ENCODE data around the gene VAT1L.

DNA sequence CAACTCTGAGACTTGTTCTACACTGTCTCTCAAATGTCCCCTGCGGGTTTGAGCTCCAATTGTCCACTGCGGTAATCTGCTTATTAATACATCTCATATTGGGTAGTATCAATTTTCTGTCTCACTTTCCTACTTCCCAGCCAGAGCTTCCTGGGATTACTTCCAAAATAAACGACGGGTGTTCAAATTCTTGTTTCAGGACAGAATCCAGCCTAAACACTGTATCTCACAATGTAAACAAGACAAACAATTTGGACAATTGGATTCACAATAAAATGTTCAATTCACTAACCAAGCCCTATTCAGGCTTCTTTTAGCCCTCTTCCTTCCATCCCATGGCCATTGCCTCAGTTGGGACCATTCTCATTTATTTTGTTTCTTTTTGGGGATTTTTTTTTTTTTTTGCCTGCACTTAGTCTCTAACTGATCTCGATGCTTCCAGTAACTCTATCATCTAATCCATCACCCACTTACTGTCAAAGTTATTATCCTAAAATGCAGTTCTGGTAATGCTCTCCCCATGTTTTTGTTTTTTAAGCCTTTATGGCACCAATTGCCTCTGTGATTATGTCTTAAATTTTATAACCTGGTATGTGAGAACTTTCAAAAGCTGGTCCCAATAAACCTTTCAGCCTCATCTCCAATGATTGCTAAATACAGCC, 2.0 kb upstream of the VAT1L start:
- TF ChIP-seq, protein P1, sequence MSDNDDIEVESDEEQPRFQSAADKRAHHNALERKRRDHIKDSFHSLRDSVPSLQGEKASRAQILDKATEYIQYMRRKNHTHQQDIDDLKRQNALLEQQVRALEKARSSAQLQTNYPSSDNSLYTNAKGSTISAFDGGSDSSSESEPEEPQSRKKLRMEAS (IDR thresholded peaks at IDR 0.05; ENCODE audit: low read depth, low read length) = no peak
- TF ChIP-seq, protein P2, sequence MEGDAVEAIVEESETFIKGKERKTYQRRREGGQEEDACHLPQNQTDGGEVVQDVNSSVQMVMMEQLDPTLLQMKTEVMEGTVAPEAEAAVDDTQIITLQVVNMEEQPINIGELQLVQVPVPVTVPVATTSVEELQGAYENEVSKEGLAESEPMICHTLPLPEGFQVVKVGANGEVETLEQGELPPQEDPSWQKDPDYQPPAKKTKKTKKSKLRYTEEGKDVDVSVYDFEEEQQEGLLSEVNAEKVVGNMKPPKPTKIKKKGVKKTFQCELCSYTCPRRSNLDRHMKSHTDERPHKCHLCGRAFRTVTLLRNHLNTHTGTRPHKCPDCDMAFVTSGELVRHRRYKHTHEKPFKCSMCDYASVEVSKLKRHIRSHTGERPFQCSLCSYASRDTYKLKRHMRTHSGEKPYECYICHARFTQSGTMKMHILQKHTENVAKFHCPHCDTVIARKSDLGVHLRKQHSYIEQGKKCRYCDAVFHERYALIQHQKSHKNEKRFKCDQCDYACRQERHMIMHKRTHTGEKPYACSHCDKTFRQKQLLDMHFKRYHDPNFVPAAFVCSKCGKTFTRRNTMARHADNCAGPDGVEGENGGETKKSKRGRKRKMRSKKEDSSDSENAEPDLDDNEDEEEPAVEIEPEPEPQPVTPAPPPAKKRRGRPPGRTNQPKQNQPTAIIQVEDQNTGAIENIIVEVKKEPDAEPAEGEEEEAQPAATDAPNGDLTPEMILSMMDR (IDR thresholded peaks at IDR 0.05 in 2 of 3, conservative IDR thresholded peaks at IDR 0.05 in 1 of 3; ENCODE audit: control insufficient read depth in 2 of 3, extremely low read depth in 1 of 3, insufficient read depth in 1 of 3, low read depth in 3 of 3, low read length in 3 of 3) = no peak
